H1 (cell line): ENCODE measurements around the gene CYB5B. TPM values are rescaled to one million over a fixed set of nuclear protein-coding genes. Genes with fewer than 3 reads are reported as not detected.

Source experiments
- CTCF ChIA-PET: fragments of 300-600 bp; sonication (Branson Sonifier 250); formaldehyde crosslinking; loops from one replicate; lab custom pipeline; 2021; ENCODE audit not compliant: partially characterized antibody; lab: Charles Lee
- POLR2A ChIA-PET: fragments of 300-600 bp; sonication (Branson Sonifier 250); formaldehyde crosslinking; loops from one replicate; lab custom pipeline; 2021; ENCODE audit warnings: inconsistent platforms; ENCODE audit not compliant: partially characterized antibody; lab: Charles Lee
- DNase-seq, 2 experiments: peaks; one replicate each; pipeline versions ENCODE4 v3.0.0 to v3.0.0-alpha.2; 2010 to 2022; ENCODE audit warnings: low spot score in 2 of 2, low read depth in 1 of 2, mixed read lengths in 1 of 2
- FAIRE-seq: peaks from 2 replicates; lab custom pipeline; 2011; peaks lifted over from hg19 to GRCh38; lab: Jason Lieb, UNC
- H2AFZ ChIP-seq: 2 replicates; pipeline ENCODE4 v1.8.1; 2012; ENCODE audit warnings: low read length, inconsistent platforms
- H2AK5ac ChIP-seq: 2 replicates; pipeline ENCODE4 v1.6.1; 2013; ENCODE audit warnings: low read depth, low read length
- H2BK120ac ChIP-seq: replicated peaks from 2 replicates; pipeline ENCODE3; 2013; ENCODE audit warnings: low read depth, low read length, inconsistent platforms
- H2BK12ac ChIP-seq: 2 replicates; pipeline ENCODE4 v1.6.1; 2013; ENCODE audit warnings: low read depth, low read length
- H2BK15ac ChIP-seq: 2 replicates; pipeline ENCODE4 v1.6.1; 2013; ENCODE audit warnings: low read length
- H2BK20ac ChIP-seq: 2 replicates; pipeline ENCODE4 v1.6.1; 2013; ENCODE audit warnings: low read length
- H2BK5ac ChIP-seq: 2 replicates; pipeline ENCODE4 v1.6.1; 2013; ENCODE audit warnings: low read depth, low read length
- H3K14ac ChIP-seq: 2 replicates; pipeline ENCODE4 v1.6.1; 2013; ENCODE audit warnings: inconsistent platforms; ENCODE audit not compliant: insufficient read length
- H3K18ac ChIP-seq: 2 replicates; pipeline ENCODE4 v1.6.1; 2013; ENCODE audit warnings: low read length; ENCODE audit errors: extremely low read depth
- H3K23ac ChIP-seq: 2 replicates; pipeline ENCODE4 v1.6.1; 2013; ENCODE audit warnings: inconsistent platforms; ENCODE audit not compliant: insufficient read length
- H3K23me2 ChIP-seq: 2 replicates; pipeline ENCODE4 v1.6.1; 2013; ENCODE audit warnings: low read depth, low read length
- H3K27ac ChIP-seq: 2 replicates; pipeline ENCODE4 v1.6.1; 2011; ENCODE audit warnings: low read depth, low read length, inconsistent platforms
- H3K27me3 ChIP-seq, 4 experiments: replicated peaks in 1 of 4; 1 replicate in 1 of 4; 2 replicates in 3 of 4; pipeline versions ENCODE4 v1.6.1 to v1.8.1; 2011 to 2013; ENCODE audit warnings: low read length in 3 of 4, mild to moderate bottlenecking in 3 of 4, inconsistent platforms in 2 of 4, mixed read lengths in 2 of 4, moderate library complexity in 1 of 4; ENCODE audit not compliant: control insufficient read depth in 3 of 4, insufficient read depth in 3 of 4; ENCODE audit errors: extremely low read depth in 1 of 4
- H3K36me3 ChIP-seq, 4 experiments: 2 replicates each; pipeline versions ENCODE4 v1.6.1 to v1.8.1; 2011 to 2013; ENCODE audit warnings: mild to moderate bottlenecking in 4 of 4, low read length in 3 of 4, moderate library complexity in 2 of 4, control low read depth in 1 of 4, inconsistent platforms in 1 of 4; ENCODE audit not compliant: insufficient read depth in 4 of 4, control insufficient read depth in 2 of 4
- H3K4ac ChIP-seq: replicated peaks from 2 replicates; pipeline ENCODE3; 2013; ENCODE audit warnings: low read length, low read depth, mixed read lengths, inconsistent platforms; ENCODE audit not compliant: insufficient read length
- H3K4me1 ChIP-seq, 4 experiments: replicated peaks in 1 of 4; 1 replicate in 1 of 4; 2 replicates in 3 of 4; pipeline versions ENCODE4 v1.6.1 to v1.8.1; 2011 to 2013; ENCODE audit warnings: low read length in 3 of 4, inconsistent platforms in 2 of 4, mixed read lengths in 1 of 4; ENCODE audit not compliant: insufficient read depth in 4 of 4, control insufficient read depth in 3 of 4
- H3K4me2 ChIP-seq, 2 experiments: 2 replicates each; pipeline versions ENCODE4 v1.6.1 to v1.8.1; 2011 to 2013; ENCODE audit warnings: low read depth in 2 of 2, low read length in 2 of 2, control low read depth in 1 of 2, inconsistent platforms in 1 of 2, mild to moderate bottlenecking in 1 of 2; ENCODE audit not compliant: insufficient read depth in 1 of 2
- H3K4me3 ChIP-seq, 4 experiments: fragments of 200-600, 300-600 bp in 1 of 4; sonication (generic), shearing (Covaris generic), sonication (Bioruptor Twin) in 1 of 4; 2 replicates each; pipeline versions ENCODE4 v1.5.1 to v1.8.1; 2011 to 2016; ENCODE audit warnings: low read length in 4 of 4, low read depth in 3 of 4, control low read depth in 2 of 4, inconsistent platforms in 2 of 4, mild to moderate bottlenecking in 2 of 4, mixed read lengths in 1 of 4, moderate library complexity in 1 of 4; ENCODE audit not compliant: insufficient read depth in 2 of 4; ENCODE audit errors: extremely low read depth in 1 of 4
- H3K56ac ChIP-seq: replicated peaks from 2 replicates; pipeline ENCODE3; 2013; ENCODE audit warnings: low read depth, mild to moderate bottlenecking, mixed read lengths, low read length, inconsistent platforms; ENCODE audit not compliant: insufficient read length
- H3K79me1 ChIP-seq: 2 replicates; pipeline ENCODE4 v1.6.1; 2013; ENCODE audit warnings: low read depth, low read length, control low read depth
- H3K79me2 ChIP-seq, 2 experiments: 2 replicates each; pipeline versions ENCODE4 v1.6.1 to v1.8.1; 2012 to 2013; ENCODE audit warnings: low read length in 2 of 2, mild to moderate bottlenecking in 2 of 2, inconsistent platforms in 1 of 2; ENCODE audit not compliant: insufficient read depth in 2 of 2, control insufficient read depth in 1 of 2
- H3K9ac ChIP-seq, 4 experiments: replicated peaks in 1 of 4; 1 replicate in 1 of 4; 2 replicates in 3 of 4; pipeline versions ENCODE4 v1.6.1 to v1.8.1; 2011 to 2013; ENCODE audit warnings: low read depth in 3 of 4, low read length in 3 of 4, control low read depth in 2 of 4, mild to moderate bottlenecking in 2 of 4, moderate library complexity in 2 of 4, inconsistent platforms in 1 of 4; ENCODE audit errors: extremely low read depth in 1 of 4
- H3K9me3 ChIP-seq, 2 experiments: 2 replicates each; pipeline versions ENCODE4 v1.6.1 to v1.8.1; 2012 to 2013; ENCODE audit warnings: mild to moderate bottlenecking in 2 of 2, moderate library complexity in 2 of 2, control low read depth in 1 of 2, inconsistent platforms in 1 of 2, low read depth in 1 of 2, low read length in 1 of 2, mixed read lengths in 1 of 2; ENCODE audit not compliant: insufficient read depth in 2 of 2
- H4K20me1 ChIP-seq, 2 experiments: replicated peaks in 1 of 2; 2 replicates each; pipeline versions ENCODE3 to v1.8.1; 2011 to 2013; ENCODE audit warnings: inconsistent platforms in 2 of 2, low read length in 2 of 2, mild to moderate bottlenecking in 1 of 2; ENCODE audit not compliant: insufficient read depth in 2 of 2, control insufficient read depth in 1 of 2
- H4K5ac ChIP-seq: 2 replicates; pipeline ENCODE4 v1.6.1; 2013; ENCODE audit warnings: low read length, low read depth, mixed read lengths, inconsistent platforms; ENCODE audit not compliant: insufficient read length
- H4K8ac ChIP-seq: 2 replicates; pipeline ENCODE4 v1.8.0; 2013; ENCODE audit warnings: mild to moderate bottlenecking, moderate library complexity, low read length, inconsistent platforms; ENCODE audit not compliant: insufficient read depth; ENCODE audit errors: extremely low read depth
- H4K91ac ChIP-seq: replicated peaks from 2 replicates; pipeline ENCODE3; 2013; ENCODE audit warnings: low read length, mixed read lengths, inconsistent platforms; ENCODE audit not compliant: insufficient read length
- CEBPB ChIP-seq: IDR thresholded peaks from 2 replicates; pipeline ENCODE4 v1.6.1; 2012; ENCODE audit warnings: low read depth, low read length
- CTBP2 ChIP-seq: IDR thresholded peaks from 2 replicates; pipeline ENCODE4 v1.7.0; 2011; ENCODE audit warnings: borderline replicate concordance, mild to moderate bottlenecking, moderate library complexity, mixed read lengths, low read length; ENCODE audit not compliant: insufficient read depth, insufficient read length
- HDAC6 ChIP-seq: IDR thresholded peaks from one replicate; pipeline ENCODE4 v1.7.1; 2012; ENCODE audit warnings: low read depth, mild to moderate bottlenecking, inconsistent platforms, low read length, moderate library complexity
- KDM1A ChIP-seq: fragments of 200-600, 300-600 bp; sonication (generic); IDR thresholded peaks from 2 replicates; pipeline ENCODE4 v1.7.1; 2016; ENCODE audit warnings: mild to moderate bottlenecking, low read length, borderline replicate concordance
- RBBP5 ChIP-seq: IDR thresholded peaks from 2 replicates; pipeline ENCODE4 v1.7.1; 2012; ENCODE audit warnings: low read depth, mild to moderate bottlenecking, inconsistent platforms, low read length, moderate library complexity, borderline replicate concordance
- whole genome bisulfite sequencing, 2 experiments: shearing (Covaris generic) in 1 of 2; methylation state at CpG; one replicate each; pipeline versions ENCODE4 v1.1.6 to v1.1.7; 2013 to 2015; ENCODE audit warnings: low lambda C conversion rate in 2 of 2, mixed read lengths in 2 of 2, inconsistent platforms in 1 of 2, low coverage in 1 of 2, missing lambda C conversion rate in 1 of 2; ENCODE audit not compliant: insufficient replicate concordance in 2 of 2, insufficient coverage in 1 of 2, insufficient read length in 1 of 2; ENCODE audit errors: extremely low coverage in 1 of 2, missing lambda C conversion rate in 1 of 2; 5-methylcytosine and 5-hydroxymethylcytosine counted together
- polyA plus RNA-seq, 7 experiments: library from polyadenylated mRNA; depleted of rRNA in 3 of 7; stranded (reverse) in 5 of 7; unstranded in 2 of 7; fragments of >200 nt in 5 of 7; fragments of 200-250 nt in 2 of 7; gene quantifications; 1 replicate in 5 of 7; 2 replicates in 1 of 7; 4 replicates in 1 of 7; pipeline versions ENCODE4 v1.2.1 to v1.2.3, GENCODE V29; 2011 to 2013; ENCODE audit warnings: missing spikeins in 2 of 7, mixed read lengths in 2 of 7
- total RNA-seq: library from RNA; stranded (reverse); fragmentation: NEBNext Ultra II Directional; extraction: Animal tissue kit (Norgen Biotek cat#: 25700); gene quantifications from 2 replicates; pipeline ENCODE4 v1.2.1, GENCODE V29; 2021
- TF ChIP-seq, protein P1 (sequence below): IDR thresholded peaks from 2 replicates; pipeline ENCODE4 v1.6.1; 2012; ENCODE audit warnings: inconsistent platforms

The CYB5B gene
- total and polyA plus RNA-seq, 2 of the 8 experiments (the other 6 are each of a cell fraction or from before 2014, with no cell fraction given): 108 to 127 TPM

DNA sequence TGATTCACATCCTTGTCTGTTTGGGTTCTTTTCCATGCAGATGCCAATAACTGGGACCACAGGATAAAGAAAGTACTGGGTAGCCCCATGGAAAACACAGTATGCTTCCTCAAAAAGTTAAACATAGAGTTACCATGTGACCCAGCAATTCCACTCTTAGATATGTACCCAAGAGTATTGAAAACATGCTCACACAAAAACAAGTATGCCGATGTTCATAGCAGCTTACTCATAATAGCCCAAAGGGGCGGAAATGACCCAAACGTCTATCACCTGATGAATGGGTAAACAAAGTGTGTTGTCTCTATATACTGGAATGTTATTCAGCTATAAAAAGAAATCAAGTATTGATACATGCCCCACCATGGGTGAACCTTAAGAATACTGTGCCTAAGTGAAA is 55.4 kb downstream of the CYB5B start:
- no peaks in the 10 kb centered on the region for H3K79me2 ChIP-seq
- no peak overlapping the region for H3K14ac ChIP-seq
- FAIRE-seq (no peak), DNase-seq (no peak)
- no peak for TF ChIP-seq CTBP2
- no peak for TF ChIP-seq CEBPB
- no peak for TF ChIP-seq RBBP5
- TF ChIP-seq KDM1A: no peak
- no peak for TF ChIP-seq HDAC6
- TF ChIP-seq, protein P1, sequence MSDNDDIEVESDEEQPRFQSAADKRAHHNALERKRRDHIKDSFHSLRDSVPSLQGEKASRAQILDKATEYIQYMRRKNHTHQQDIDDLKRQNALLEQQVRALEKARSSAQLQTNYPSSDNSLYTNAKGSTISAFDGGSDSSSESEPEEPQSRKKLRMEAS: no peak
- H3K4me2 ChIP-seq: no peak overlapping the region
- H4K91ac ChIP-seq: no peak overlapping the region
- H3K18ac ChIP-seq: no peak overlapping the region
- H4K8ac ChIP-seq: no peak overlapping the region
- no peak overlapping the region for H3K4me3 ChIP-seq
- no peaks in the 10 kb centered on the region for H3K23me2 ChIP-seq
- H4K20me1 ChIP-seq: peaks cover 0 to 1% of the 10 kb centered on the region in 2 experiments
- no peak overlapping the region for H3K4ac ChIP-seq
- H3K27me3 ChIP-seq: no peaks in the 10 kb centered on the region
- no peak overlapping the region for H2AFZ ChIP-seq
- H2BK120ac ChIP-seq: no peak overlapping the region
- POLR2A ChIA-PET: no interaction called here
- no peak overlapping the region for H3K9ac ChIP-seq
- no peaks in the 10 kb centered on the region for H3K9me3 ChIP-seq
- H3K56ac ChIP-seq: no peak overlapping the region
- no peak overlapping the region for H3K23ac ChIP-seq
- no peak overlapping the region for H2AK5ac ChIP-seq
- H3K79me1 ChIP-seq: no peaks in the 10 kb centered on the region
- no peak overlapping the region for H2BK12ac ChIP-seq
- no peak overlapping the region for H3K27ac ChIP-seq
- CTCF ChIA-PET: no interaction called here
- no peaks in the 10 kb centered on the region for H3K4me1 ChIP-seq
- no peak overlapping the region for H2BK5ac ChIP-seq
- no peaks in the 10 kb centered on the region for H3K36me3 ChIP-seq
- no peak overlapping the region for H2BK20ac ChIP-seq
- WGBS, 2 experiments: 87% methylated on average over 3 of the region's 3 CpGs; no CpG with 5 or more reads in 1 of the 2 experiments
- no peak overlapping the region for H2BK15ac ChIP-seq
- no peak overlapping the region for H4K5ac ChIP-seq
